Measurements from ENCODE around the gene LFNG.

The LFNG gene

DNA sequence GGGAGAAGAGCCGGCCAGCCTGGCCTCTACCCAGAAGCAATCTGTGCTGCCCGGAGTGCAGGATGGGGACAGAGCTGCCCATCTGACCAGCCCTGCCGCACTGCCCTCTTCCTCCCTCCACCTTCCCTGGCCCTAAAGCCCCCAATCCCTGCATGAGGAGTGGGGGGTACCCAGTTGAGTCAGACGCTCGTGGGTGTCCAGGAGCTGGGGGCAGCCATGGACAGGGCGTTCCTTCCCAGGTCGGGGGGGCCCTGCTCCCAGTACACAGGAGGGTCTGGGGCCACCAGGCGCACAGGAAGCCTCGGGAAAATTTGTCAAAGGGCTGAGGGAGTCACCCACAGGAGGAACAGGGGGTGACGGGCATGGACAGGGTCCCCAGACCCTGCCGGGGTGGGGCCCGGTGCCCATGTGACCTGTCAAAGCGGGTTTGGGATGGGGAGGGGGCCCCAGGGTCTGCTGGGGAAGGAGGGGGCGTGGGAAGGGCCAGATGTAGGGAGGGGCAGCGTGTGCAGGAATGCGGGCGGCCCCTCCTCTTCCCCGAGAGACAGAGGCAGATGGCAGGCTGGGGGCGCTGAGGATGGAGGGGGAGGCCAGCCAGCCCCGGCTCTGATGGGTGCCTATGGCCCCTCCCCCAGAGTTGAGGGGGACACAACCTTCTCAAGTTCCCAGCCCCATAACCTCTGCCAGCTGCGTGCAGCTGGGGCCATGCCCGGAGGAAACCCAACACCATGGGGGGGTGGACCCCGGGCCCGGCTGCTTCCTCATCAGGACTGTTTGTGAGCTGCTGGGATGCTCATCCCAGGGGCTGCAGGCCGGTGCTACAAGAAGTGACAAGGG is 21.9 kb upstream of the LFNG start:
- Histone ChIP-seq H4K20me1 (ENCODE audit: insufficient read depth, low read length) (no peaks in the 10 kb centered on the region), H3K4me2 (ENCODE audit: low read length) (no peak overlapping the region), H3K9ac (ENCODE audit: low read length) (no peak overlapping the region), H3K9me3 (ENCODE audit: insufficient read depth, low read length) (no peaks in the 10 kb centered on the region), H2AFZ (ENCODE audit: low read depth, low read length) (no peak overlapping the region), H3K79me2 (ENCODE audit: low read length) (no peaks in the 10 kb centered on the region), H3K36me3 (replicated peaks; ENCODE audit: low read depth, low read length) (no peaks in the 10 kb centered on the region), H3K27me3 (ENCODE audit: low read depth, low read length) (no peaks in the 10 kb centered on the region), H3K4me3 (ENCODE audit: low read length) (no peak overlapping the region), H3K4me1 (ENCODE audit: low read length) (peaks cover 9% of the 10 kb centered on the region; the same call in 1 of the 2 replicates), H3K27ac (ENCODE audit: low read length) (no peak overlapping the region)
- no peak for TF ChIP-seq EZH2phosphoT487 (IDR thresholded peaks at IDR 0.05; ENCODE audit: low read depth)
- TF ChIP-seq, protein P1, sequence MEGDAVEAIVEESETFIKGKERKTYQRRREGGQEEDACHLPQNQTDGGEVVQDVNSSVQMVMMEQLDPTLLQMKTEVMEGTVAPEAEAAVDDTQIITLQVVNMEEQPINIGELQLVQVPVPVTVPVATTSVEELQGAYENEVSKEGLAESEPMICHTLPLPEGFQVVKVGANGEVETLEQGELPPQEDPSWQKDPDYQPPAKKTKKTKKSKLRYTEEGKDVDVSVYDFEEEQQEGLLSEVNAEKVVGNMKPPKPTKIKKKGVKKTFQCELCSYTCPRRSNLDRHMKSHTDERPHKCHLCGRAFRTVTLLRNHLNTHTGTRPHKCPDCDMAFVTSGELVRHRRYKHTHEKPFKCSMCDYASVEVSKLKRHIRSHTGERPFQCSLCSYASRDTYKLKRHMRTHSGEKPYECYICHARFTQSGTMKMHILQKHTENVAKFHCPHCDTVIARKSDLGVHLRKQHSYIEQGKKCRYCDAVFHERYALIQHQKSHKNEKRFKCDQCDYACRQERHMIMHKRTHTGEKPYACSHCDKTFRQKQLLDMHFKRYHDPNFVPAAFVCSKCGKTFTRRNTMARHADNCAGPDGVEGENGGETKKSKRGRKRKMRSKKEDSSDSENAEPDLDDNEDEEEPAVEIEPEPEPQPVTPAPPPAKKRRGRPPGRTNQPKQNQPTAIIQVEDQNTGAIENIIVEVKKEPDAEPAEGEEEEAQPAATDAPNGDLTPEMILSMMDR (IDR thresholded peaks at IDR 0.05; ENCODE audit: low read depth, low read length): no peak

DNA sequence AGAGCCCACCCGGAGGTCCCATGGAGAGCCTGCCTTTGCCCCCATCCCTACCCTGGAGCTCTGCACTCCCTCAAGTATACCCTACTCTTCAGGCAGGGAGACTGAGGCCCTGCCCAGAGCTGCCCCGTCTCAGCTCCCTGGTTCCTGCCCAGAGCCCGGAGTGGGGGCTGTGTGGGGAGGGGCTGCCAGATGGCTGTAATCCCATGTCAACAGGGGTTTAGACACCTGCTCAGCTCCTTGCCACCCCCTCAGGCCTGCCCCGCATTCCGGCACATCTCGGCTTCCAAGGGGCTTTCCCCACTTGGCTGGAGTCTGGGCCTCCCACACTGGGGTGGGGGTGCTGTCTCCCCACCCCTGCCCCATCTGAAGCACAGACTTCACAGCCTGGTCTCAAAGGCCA is 20.9 kb upstream of the LFNG start:
- H3K27ac ChIP-seq (ENCODE audit: low read length): no peak overlapping the region
- H3K4me3 ChIP-seq (ENCODE audit: low read length): no peak overlapping the region
- H3K79me2 ChIP-seq (ENCODE audit: low read length): no peaks in the 10 kb centered on the region
- H2AFZ ChIP-seq (ENCODE audit: low read depth, low read length): no peak overlapping the region
- no peaks in the 10 kb centered on the region for H3K27me3 ChIP-seq (ENCODE audit: low read depth, low read length)
- no peak for TF ChIP-seq EZH2phosphoT487 (IDR thresholded peaks at IDR 0.05; ENCODE audit: low read depth)
- TF ChIP-seq, protein P1 (IDR thresholded peaks at IDR 0.05; ENCODE audit: low read depth, low read length): no peak
- H4K20me1 ChIP-seq (ENCODE audit: insufficient read depth, low read length): no peaks in the 10 kb centered on the region
- no peak overlapping the region for H3K4me2 ChIP-seq (ENCODE audit: low read length)
- peaks cover 9% of the 10 kb centered on the region; the same call in 1 of the 2 replicates for H3K4me1 ChIP-seq (ENCODE audit: low read length)
- no peak overlapping the region for H3K9ac ChIP-seq (ENCODE audit: low read length)
- no peaks in the 10 kb centered on the region for H3K9me3 ChIP-seq (ENCODE audit: insufficient read depth, low read length)
- H3K36me3 ChIP-seq (replicated peaks; ENCODE audit: low read depth, low read length): no peaks in the 10 kb centered on the region

DNA sequence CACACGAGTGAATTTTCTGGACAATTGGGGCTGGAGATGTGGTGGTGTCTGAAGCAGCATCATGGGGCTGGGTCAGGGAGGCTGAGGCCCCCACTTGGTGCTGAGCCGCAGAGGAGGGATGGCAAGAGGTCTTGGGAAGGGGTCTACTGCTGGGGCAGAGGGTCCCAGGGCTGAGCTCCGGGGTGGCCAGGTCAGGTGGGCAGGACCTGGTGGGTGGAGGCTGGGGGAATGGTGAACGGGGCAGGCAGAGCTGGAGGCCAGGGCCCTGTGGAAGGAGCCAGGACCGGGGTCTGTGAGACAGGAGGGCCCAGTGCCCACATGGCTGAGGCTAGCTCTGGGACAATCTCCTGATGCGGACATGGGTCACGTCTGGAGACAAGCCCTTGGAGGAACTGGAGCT is 20.4 kb upstream of the LFNG start:
- Histone ChIP-seq H3K4me3 (ENCODE audit: low read length) (no peak overlapping the region), H3K79me2 (ENCODE audit: low read length) (no peaks in the 10 kb centered on the region), H3K9ac (ENCODE audit: low read length) (no peak overlapping the region), H4K20me1 (ENCODE audit: insufficient read depth, low read length) (no peaks in the 10 kb centered on the region), H3K36me3 (replicated peaks; ENCODE audit: low read depth, low read length) (no peaks in the 10 kb centered on the region), H3K27me3 (ENCODE audit: low read depth, low read length) (no peaks in the 10 kb centered on the region), H3K4me1 (ENCODE audit: low read length) (peaks cover 9% of the 10 kb centered on the region; the same call in 1 of the 2 replicates), H3K27ac (ENCODE audit: low read length) (no peak overlapping the region), H3K9me3 (ENCODE audit: insufficient read depth, low read length) (no peaks in the 10 kb centered on the region), H2AFZ (ENCODE audit: low read depth, low read length) (no peak overlapping the region), H3K4me2 (ENCODE audit: low read length) (no peak overlapping the region)
- TF ChIP-seq EZH2phosphoT487 (IDR thresholded peaks at IDR 0.05; ENCODE audit: low read depth): no peak
- TF ChIP-seq, protein P1 (IDR thresholded peaks at IDR 0.05; ENCODE audit: low read depth, low read length): no peak

DNA sequence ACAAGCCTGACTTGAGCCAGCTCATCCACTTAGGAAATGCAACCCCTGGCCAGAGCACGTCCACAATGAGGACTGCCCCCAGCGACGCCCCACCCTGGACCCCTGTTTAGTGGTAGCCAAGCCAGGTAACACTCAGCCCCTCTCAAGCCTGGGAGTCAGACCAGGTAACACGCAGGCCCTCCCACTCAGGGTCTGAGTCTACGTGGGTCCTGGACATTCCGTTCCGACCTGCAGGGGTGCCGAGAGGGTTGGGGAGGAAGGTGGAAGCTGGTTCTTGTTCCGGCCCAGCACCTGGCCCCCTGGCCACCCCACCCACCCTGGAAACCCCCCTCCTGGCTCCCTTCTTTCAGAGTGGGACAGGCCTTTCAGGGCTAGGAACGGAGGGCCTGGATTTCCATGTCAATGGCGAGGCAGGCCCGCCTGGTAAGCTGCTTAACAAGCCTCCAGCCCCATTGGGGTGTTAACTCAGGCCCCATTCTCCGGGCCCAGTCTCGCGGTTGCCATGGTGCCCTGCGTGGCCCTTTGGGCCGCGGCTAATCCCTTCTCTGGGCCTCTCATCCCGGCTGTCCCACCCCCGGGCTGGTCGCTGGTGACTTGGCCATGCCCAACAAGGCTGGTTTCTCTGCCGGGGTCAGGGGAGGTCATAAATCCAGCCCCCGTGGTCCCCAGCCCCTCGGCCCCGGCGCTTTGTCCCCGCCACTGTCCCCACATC is 19.7 kb upstream of the LFNG start:
- no peak for TF ChIP-seq EZH2phosphoT487 (IDR thresholded peaks at IDR 0.05; ENCODE audit: low read depth)
- TF ChIP-seq, protein P1 (IDR thresholded peaks at IDR 0.05; ENCODE audit: low read depth, low read length): no peak
- Histone ChIP-seq H3K4me2 (ENCODE audit: low read length) (no peak overlapping the region), H3K9me3 (ENCODE audit: insufficient read depth, low read length) (no peaks in the 10 kb centered on the region), H4K20me1 (ENCODE audit: insufficient read depth, low read length) (no peaks in the 10 kb centered on the region), H3K27me3 (ENCODE audit: low read depth, low read length) (no peaks in the 10 kb centered on the region), H3K4me1 (ENCODE audit: low read length) (peaks cover 9% of the 10 kb centered on the region; the same call in 1 of the 2 replicates), H3K36me3 (replicated peaks; ENCODE audit: low read depth, low read length) (no peaks in the 10 kb centered on the region), H3K9ac (ENCODE audit: low read length) (no peak overlapping the region), H3K4me3 (ENCODE audit: low read length) (no peak overlapping the region), H3K79me2 (ENCODE audit: low read length) (no peaks in the 10 kb centered on the region), H2AFZ (ENCODE audit: low read depth, low read length) (no peak overlapping the region), H3K27ac (ENCODE audit: low read length) (no peak overlapping the region)
